Measurements from ENCODE around the gene PCGF1. TPM values are rescaled to one million over a fixed set of nuclear protein-coding genes. Genes with fewer than 3 reads are reported as not detected.

The PCGF1 gene
- total RNA-seq, 1 experiment from 2014 or later: 44.8 TPM

GRCh38 chr2:74544634-74545033, 37.1 kb upstream of the PCGF1 start:
- Histone ChIP-seq H3K36me3 (ENCODE audit: insufficient read depth, low read length) (no peaks in the 10 kb centered on the region), H3K79me2 (ENCODE audit: low read length) (no peaks in the 10 kb centered on the region), H3K9me3 (ENCODE audit: low read length) (no peaks in the 10 kb centered on the region), H3K9me2 (replicated peaks; ENCODE audit: insufficient read depth, low read length) (no peaks in the 10 kb centered on the region), H4K20me1 (ENCODE audit: insufficient read depth, low read depth, low read length) (no peaks in the 10 kb centered on the region), H3K4me2 (ENCODE audit: low read depth, low read length, poor library complexity, severe bottlenecking) (no peak overlapping the region), H3K27ac (ENCODE audit: low read length) (no peak overlapping the region), H3K4me3 (ENCODE audit: low read length) (no peak overlapping the region), H2AFZ (ENCODE audit: low read length) (no peak overlapping the region), H3K4me1 (ENCODE audit: low read length) (no peaks in the 10 kb centered on the region), H3K9ac (ENCODE audit: low read length) (no peak overlapping the region), H3K27me3 (ENCODE audit: low read length) (no peaks in the 10 kb centered on the region)
- peak; percentile 75 for DNase-seq

GRCh38 chr2:74542978-74543377, 35.5 kb upstream of the PCGF1 start:
- H3K36me3 ChIP-seq (ENCODE audit: insufficient read depth, low read length): no peaks in the 10 kb centered on the region
- H3K27me3 ChIP-seq (ENCODE audit: low read length): no peaks in the 10 kb centered on the region
- no peaks in the 10 kb centered on the region for H3K9me3 ChIP-seq (ENCODE audit: low read length)
- H3K79me2 ChIP-seq (ENCODE audit: low read length): no peaks in the 10 kb centered on the region
- H3K27ac ChIP-seq (ENCODE audit: low read length): no peak overlapping the region
- no peaks in the 10 kb centered on the region for H3K9me2 ChIP-seq (replicated peaks; ENCODE audit: insufficient read depth, low read length)
- no peak overlapping the region for H3K9ac ChIP-seq (ENCODE audit: low read length)
- H3K4me3 ChIP-seq (ENCODE audit: low read length): no peak overlapping the region
- H3K4me2 ChIP-seq (ENCODE audit: low read depth, low read length, poor library complexity, severe bottlenecking): no peak overlapping the region
- no peaks in the 10 kb centered on the region for H4K20me1 ChIP-seq (ENCODE audit: insufficient read depth, low read depth, low read length)
- no peak for DNase-seq
- H2AFZ ChIP-seq (ENCODE audit: low read length): no peak overlapping the region
- H3K4me1 ChIP-seq (ENCODE audit: low read length): no peaks in the 10 kb centered on the region

- no peak overlapping the region for H3K9ac ChIP-seq (ENCODE audit: low read length)
- no peaks in the 10 kb centered on the region for H4K20me1 ChIP-seq (ENCODE audit: insufficient read depth, low read depth, low read length)
- no peak overlapping the region for H2AFZ ChIP-seq (ENCODE audit: low read length)
- H3K9me2 ChIP-seq (replicated peaks; ENCODE audit: insufficient read depth, low read length): no peaks in the 10 kb centered on the region
- H3K36me3 ChIP-seq (ENCODE audit: insufficient read depth, low read length): no peaks in the 10 kb centered on the region
- no peaks in the 10 kb centered on the region for H3K9me3 ChIP-seq (ENCODE audit: low read length)
- H3K79me2 ChIP-seq (ENCODE audit: low read length): no peaks in the 10 kb centered on the region
- no peak for DNase-seq
- H3K4me3 ChIP-seq (ENCODE audit: low read length): no peak overlapping the region
- no peak overlapping the region for H3K27ac ChIP-seq (ENCODE audit: low read length)
- no peaks in the 10 kb centered on the region for H3K27me3 ChIP-seq (ENCODE audit: low read length)
- H3K4me2 ChIP-seq (ENCODE audit: low read depth, low read length, poor library complexity, severe bottlenecking): no peak overlapping the region
- H3K4me1 ChIP-seq (ENCODE audit: low read length): no peaks in the 10 kb centered on the region
Measured at GRCh38 chr2:74540291-74540690, 32.8 kb upstream of the PCGF1 start.

GRCh38 chr2:74538881-74539339, 31.4 kb upstream of the PCGF1 start:
- Histone ChIP-seq H3K4me3 (ENCODE audit: low read length) (no peak overlapping the region), H3K4me1 (ENCODE audit: low read length) (no peaks in the 10 kb centered on the region), H2AFZ (ENCODE audit: low read length) (no peak overlapping the region), H3K27me3 (ENCODE audit: low read length) (no peaks in the 10 kb centered on the region), H3K9ac (ENCODE audit: low read length) (no peak overlapping the region), H3K9me3 (ENCODE audit: low read length) (no peaks in the 10 kb centered on the region), H3K36me3 (ENCODE audit: insufficient read depth, low read length) (no peaks in the 10 kb centered on the region), H3K79me2 (ENCODE audit: low read length) (no peaks in the 10 kb centered on the region), H3K4me2 (ENCODE audit: low read depth, low read length, poor library complexity, severe bottlenecking) (no peak overlapping the region), H4K20me1 (ENCODE audit: insufficient read depth, low read depth, low read length) (no peaks in the 10 kb centered on the region), H3K27ac (ENCODE audit: low read length) (no peak overlapping the region), H3K9me2 (replicated peaks; ENCODE audit: insufficient read depth, low read length) (no peaks in the 10 kb centered on the region)
- no peak for DNase-seq

GRCh38 chr2:74537140-74537539, 29.6 kb upstream of the PCGF1 start:
- Histone ChIP-seq H3K27me3 (ENCODE audit: low read length) (no peaks in the 10 kb centered on the region), H3K79me2 (ENCODE audit: low read length) (no peaks in the 10 kb centered on the region), H3K36me3 (ENCODE audit: insufficient read depth, low read length) (no peaks in the 10 kb centered on the region), H3K4me1 (ENCODE audit: low read length) (no peaks in the 10 kb centered on the region), H3K27ac (ENCODE audit: low read length) (no peak overlapping the region), H2AFZ (ENCODE audit: low read length) (no peak overlapping the region), H3K4me2 (ENCODE audit: low read depth, low read length, poor library complexity, severe bottlenecking) (no peak overlapping the region), H3K9ac (ENCODE audit: low read length) (no peak overlapping the region), H3K9me3 (ENCODE audit: low read length) (no peaks in the 10 kb centered on the region), H3K9me2 (replicated peaks; ENCODE audit: insufficient read depth, low read length) (no peaks in the 10 kb centered on the region), H4K20me1 (ENCODE audit: insufficient read depth, low read depth, low read length) (no peaks in the 10 kb centered on the region), H3K4me3 (ENCODE audit: low read length) (no peak overlapping the region)
- DNase-seq: no peak

- Histone ChIP-seq H3K4me1 (ENCODE audit: low read length) (peaks cover 4% of the 10 kb centered on the region), H3K36me3 (ENCODE audit: insufficient read depth, low read length) (no peaks in the 10 kb centered on the region), H3K4me3 (ENCODE audit: low read length) (no peak overlapping the region), H4K20me1 (ENCODE audit: insufficient read depth, low read depth, low read length) (no peaks in the 10 kb centered on the region), H3K9me3 (ENCODE audit: low read length) (no peaks in the 10 kb centered on the region), H2AFZ (ENCODE audit: low read length) (no peak overlapping the region), H3K9ac (ENCODE audit: low read length) (no peak overlapping the region), H3K79me2 (ENCODE audit: low read length) (no peaks in the 10 kb centered on the region), H3K9me2 (replicated peaks; ENCODE audit: insufficient read depth, low read length) (no peaks in the 10 kb centered on the region), H3K27me3 (ENCODE audit: low read length) (no peaks in the 10 kb centered on the region), H3K4me2 (ENCODE audit: low read depth, low read length, poor library complexity, severe bottlenecking) (no peak overlapping the region), H3K27ac (ENCODE audit: low read length) (no peak overlapping the region)
- no peak for DNase-seq
Measured at GRCh38 chr2:74536166-74536950, 28.9 kb upstream of the PCGF1 start.

GRCh38 chr2:74535440-74535965, 28.0 kb upstream of the PCGF1 start:
- Histone ChIP-seq H4K20me1 (ENCODE audit: insufficient read depth, low read depth, low read length) (no peaks in the 10 kb centered on the region), H3K9me3 (ENCODE audit: low read length) (no peaks in the 10 kb centered on the region), H3K4me2 (ENCODE audit: low read depth, low read length, poor library complexity, severe bottlenecking) (no peak overlapping the region), H2AFZ (ENCODE audit: low read length) (no peak overlapping the region), H3K79me2 (ENCODE audit: low read length) (peaks cover 5% of the 10 kb centered on the region; the same call in 1 of the 2 replicates), H3K36me3 (ENCODE audit: insufficient read depth, low read length) (no peaks in the 10 kb centered on the region), H3K27ac (ENCODE audit: low read length) (no peak overlapping the region), H3K4me3 (ENCODE audit: low read length) (no peak overlapping the region), H3K4me1 (ENCODE audit: low read length) (peaks cover 13% of the 10 kb centered on the region), H3K9me2 (replicated peaks; ENCODE audit: insufficient read depth, low read length) (no peaks in the 10 kb centered on the region), H3K27me3 (ENCODE audit: low read length) (no peaks in the 10 kb centered on the region), H3K9ac (ENCODE audit: low read length) (no peak overlapping the region)
- no peak for DNase-seq

GRCh38 chr2:74534411-74534810, 26.9 kb upstream of the PCGF1 start:
- H3K79me2 ChIP-seq (ENCODE audit: low read length): peaks cover 12% of the 10 kb centered on the region
- H3K9ac ChIP-seq (ENCODE audit: low read length): no peak overlapping the region
- no peaks in the 10 kb centered on the region for H3K27me3 ChIP-seq (ENCODE audit: low read length)
- H4K20me1 ChIP-seq (ENCODE audit: insufficient read depth, low read depth, low read length): no peaks in the 10 kb centered on the region
- no peak overlapping the region for H3K4me3 ChIP-seq (ENCODE audit: low read length)
- no peak for DNase-seq
- peaks cover 14% of the 10 kb centered on the region for H3K4me1 ChIP-seq (ENCODE audit: low read length)
- no peak overlapping the region for H3K27ac ChIP-seq (ENCODE audit: low read length)
- no peaks in the 10 kb centered on the region for H3K36me3 ChIP-seq (ENCODE audit: insufficient read depth, low read length)
- H3K9me2 ChIP-seq (replicated peaks; ENCODE audit: insufficient read depth, low read length): no peaks in the 10 kb centered on the region
- H3K4me2 ChIP-seq (ENCODE audit: low read depth, low read length, poor library complexity, severe bottlenecking): no peak overlapping the region
- H3K9me3 ChIP-seq (ENCODE audit: low read length): no peaks in the 10 kb centered on the region
- H2AFZ ChIP-seq (ENCODE audit: low read length): no peak overlapping the region

Measured in Karpas-422 (cell line).